HG03108 (cell line): ENCODE measurements around the gene DNM1L.
"Not testable (repeated sequence)": the region's sequence is repeated elsewhere in the genome, so short reads cannot be mapped to it uniquely, and the experiment has no call there.

Experiments
- ATAC-seq: cut with Tn5 transposase; IDR thresholded peaks from one replicate; pipeline ENCODE4 v1.9.1; 2021; ENCODE audit warnings: moderate library complexity; ENCODE audit not compliant: unreplicated experiment

The DNM1L gene

GRCh38 chr12:32695787-32696186 lies 16.7 kb downstream of the DNM1L start:
- no peak for ATAC-seq

- ATAC-seq, result no peak
Observed at GRCh38 chr12:32697445-32697844, 18.3 kb downstream of the DNM1L start.

DNA sequence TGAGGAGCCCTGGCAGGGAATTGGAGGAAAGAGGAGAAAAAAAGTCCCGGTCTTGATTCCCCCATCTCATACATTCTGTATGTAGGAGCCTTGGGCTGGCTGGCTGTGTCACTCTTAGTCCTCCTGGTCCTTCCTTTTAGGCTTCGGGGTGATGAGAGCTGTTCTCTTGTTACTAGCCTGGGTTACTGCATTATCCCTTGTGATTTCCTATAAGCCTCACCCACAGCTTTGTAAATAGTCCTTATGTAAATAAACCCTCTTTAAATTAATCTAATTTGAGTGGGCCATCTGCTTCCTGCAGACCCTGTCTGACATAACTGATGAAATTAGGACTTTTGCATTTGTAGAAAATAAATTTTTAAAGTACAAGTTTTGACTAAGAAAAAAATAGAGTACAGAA lies 19.2 kb downstream of the DNM1L start:
- no peak for ATAC-seq

GRCh38 chr12:32699437-32699836 lies 20.3 kb downstream of the DNM1L start:
- not testable (repeated sequence) for ATAC-seq

GRCh38 chr12:32702473-32702872 lies 23.4 kb downstream of the DNM1L start:
- ATAC-seq, result no peak

- no peak for ATAC-seq
Observed at GRCh38 chr12:32702946-32703345, 23.8 kb downstream of the DNM1L start.

GRCh38 chr12:32705783-32706182 lies 26.7 kb downstream of the DNM1L start:
- no peak for ATAC-seq

GRCh38 chr12:32706335-32707024 lies 27.4 kb downstream of the DNM1L start:
- ATAC-seq, result no peak

GRCh38 chr12:32708926-32709325 lies 29.8 kb downstream of the DNM1L start:
- no peak for ATAC-seq

DNA sequence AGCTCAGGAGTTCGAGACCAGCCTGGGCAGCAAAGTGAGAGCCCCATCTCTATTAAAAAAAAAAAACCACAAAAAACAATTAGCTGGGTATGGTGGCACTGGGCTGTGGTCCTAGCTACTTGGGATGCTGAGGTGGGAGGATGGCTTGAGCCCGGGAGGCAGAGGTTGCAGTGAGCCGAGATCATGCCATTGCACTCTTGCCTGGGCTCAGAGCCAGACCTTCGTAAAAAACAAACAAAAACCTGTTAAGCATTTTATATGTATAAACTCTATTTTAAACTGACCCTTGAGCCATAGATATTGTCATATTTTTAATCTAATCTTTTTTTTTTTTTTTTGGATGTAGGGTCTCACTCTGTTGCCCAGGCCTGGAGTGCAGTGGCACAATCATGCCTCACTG lies 35.7 kb downstream of the DNM1L start:
- no peak for ATAC-seq

- no peak for ATAC-seq
Observed at GRCh38 chr12:32718926-32719325, 39.8 kb downstream of the DNM1L start.

- not testable (repeated sequence) for ATAC-seq
Observed at GRCh38 chr12:32725308-32725707, 46.2 kb downstream of the DNM1L start.

GRCh38 chr12:32726286-32726685 lies 47.2 kb downstream of the DNM1L start:
- no peak for ATAC-seq

DNA sequence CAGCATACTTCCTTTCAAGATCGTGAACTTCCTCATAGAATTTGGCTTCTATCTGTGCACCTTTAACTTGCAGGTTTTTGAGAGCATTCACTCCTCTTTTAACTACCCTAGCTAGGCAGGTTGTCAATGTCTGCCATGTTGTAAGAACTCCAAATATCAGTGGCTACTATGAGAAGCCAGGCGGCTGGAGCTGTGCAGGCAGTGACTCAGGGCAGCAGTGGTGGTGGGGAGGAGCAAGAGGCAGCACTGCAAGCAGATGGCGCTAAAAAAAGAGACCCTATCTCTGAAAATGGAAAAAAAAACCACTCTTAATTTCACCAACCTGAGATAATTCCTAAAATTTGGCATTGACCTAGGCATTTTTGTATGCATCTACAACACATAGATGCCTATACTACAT lies 48.1 kb downstream of the DNM1L start:
- ATAC-seq, result no peak

- ATAC-seq, result no peak
Observed at GRCh38 chr12:32734952-32735351, 55.9 kb downstream of the DNM1L start.

- no peak for ATAC-seq
Observed at GRCh38 chr12:32736445-32736844, 57.3 kb downstream of the DNM1L start.

DNA sequence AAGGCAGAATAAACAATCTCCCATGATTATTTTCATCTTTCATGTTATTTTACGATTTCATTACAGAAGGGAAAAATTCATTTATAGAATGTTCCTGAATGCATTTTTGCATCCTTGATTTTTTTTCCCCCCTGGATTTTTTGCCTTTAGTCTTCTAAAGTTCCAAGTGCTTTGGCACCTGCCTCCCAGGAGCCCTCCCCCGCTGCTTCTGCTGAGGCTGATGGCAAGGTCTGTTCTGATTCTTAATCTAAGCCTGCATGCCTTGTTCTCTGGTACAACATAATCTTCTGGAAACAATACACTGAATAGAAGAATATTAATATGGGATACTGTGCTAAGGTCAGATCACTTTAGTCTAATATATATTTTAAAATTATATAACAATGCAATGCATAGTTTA lies 58.6 kb downstream of the DNM1L start:
- no peak for ATAC-seq

GRCh38 chr12:32739279-32739678 lies 60.2 kb downstream of the DNM1L start:
- no peak for ATAC-seq

- no peak for ATAC-seq
Observed at GRCh38 chr12:32742133-32742532, 63.0 kb downstream of the DNM1L start.

DNA sequence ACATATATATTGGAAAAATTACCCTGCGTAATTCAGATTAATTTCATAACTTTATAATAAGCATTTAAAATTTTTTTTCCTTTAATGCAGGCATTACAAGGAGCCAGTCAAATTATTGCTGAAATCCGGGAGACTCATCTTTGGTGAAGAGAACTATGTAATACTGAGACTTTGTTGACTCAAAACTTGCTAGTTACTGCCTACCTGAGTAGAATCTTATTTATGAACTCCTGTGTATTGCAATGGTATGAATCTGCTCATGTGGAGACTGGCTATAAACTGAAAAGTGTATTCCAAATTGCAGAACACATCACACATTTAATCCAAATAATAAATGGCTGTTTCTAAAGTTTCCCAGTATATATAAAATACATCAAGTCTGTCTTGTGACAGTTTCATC lies 64.2 kb downstream of the DNM1L start:
- ATAC-seq, result no peak

GRCh38 chr12:32753605-32754004 lies 74.5 kb downstream of the DNM1L start:
- no peak for ATAC-seq

DNA sequence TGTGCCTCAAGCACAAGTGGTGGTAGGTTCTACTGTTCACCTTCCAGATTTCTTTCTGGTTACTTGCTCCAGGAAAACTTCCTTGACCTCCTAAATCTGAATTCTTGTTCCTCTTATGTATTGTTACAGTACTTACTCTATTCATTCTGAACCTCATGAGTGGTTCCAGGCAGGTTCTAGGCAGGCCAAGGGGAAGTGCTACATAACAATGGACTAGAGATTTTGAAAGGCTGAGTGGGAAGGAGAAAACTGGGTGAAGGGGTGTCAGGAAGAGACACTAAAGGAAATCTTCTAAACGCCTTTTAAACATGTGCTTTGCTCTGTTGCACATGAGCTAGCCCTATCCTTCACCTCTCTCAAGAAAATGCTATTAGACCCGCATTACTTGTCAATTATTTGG lies 75.0 kb downstream of the DNM1L start:
- no peak for ATAC-seq

DNA sequence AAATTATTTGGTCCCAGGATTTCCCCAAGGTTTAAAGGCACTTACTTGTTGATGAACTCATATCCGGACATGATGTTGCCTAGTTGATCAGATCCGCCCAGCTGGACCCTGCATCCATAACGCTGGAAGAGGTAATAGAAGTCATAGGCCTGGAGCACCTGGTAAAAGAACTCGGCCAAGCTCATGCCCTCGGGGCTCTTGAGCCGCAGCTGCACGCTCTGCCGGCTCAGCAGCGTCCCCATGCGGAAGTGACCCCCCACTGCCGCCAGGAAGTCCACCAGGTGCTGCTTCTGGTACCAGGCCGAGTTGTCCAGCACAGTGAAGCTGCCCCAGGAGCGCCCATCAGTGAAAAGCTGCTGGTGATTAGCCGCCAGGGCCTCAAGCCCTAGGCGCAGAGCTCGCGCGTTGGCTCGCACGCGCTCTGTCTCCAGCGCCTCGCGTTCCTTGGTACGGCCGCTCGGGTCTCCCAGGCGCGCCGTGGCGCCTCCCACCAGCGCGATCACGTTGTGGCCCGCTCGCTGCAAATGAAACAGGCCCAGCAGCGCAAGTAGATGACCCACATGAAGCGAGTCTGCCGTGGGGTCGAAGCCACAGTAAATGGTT lies 76.1 kb downstream of the DNM1L start:
- ATAC-seq, result peak; percentile 74
